IgD-negative memory B cell (primary cell): ENCODE measurements around the gene MUCL3. TPM values are rescaled to one million over a fixed set of nuclear protein-coding genes. Genes with fewer than 3 reads are reported as not detected.

Experiments
- H3K27ac Mint-ChIP-seq, 3 donors: one replicate each; pipeline ENCODE4 v1.8.0; 2020 to 2022; ENCODE audit warnings: mild to moderate bottlenecking in 3 of 3, mixed read lengths in 3 of 3, moderate library complexity in 1 of 3
- H3K27me3 Mint-ChIP-seq: one replicate; pipeline ENCODE4 v1.8.0; 2021; ENCODE audit warnings: mixed read lengths
- H3K36me3 Mint-ChIP-seq: one replicate; pipeline ENCODE4 v1.8.0; 2020; ENCODE audit warnings: mild to moderate bottlenecking, mixed read lengths
- H3K4me1 Mint-ChIP-seq, 3 donors: one replicate each; pipeline ENCODE4 v1.8.0; 2020 to 2022; ENCODE audit warnings: mixed read lengths in 3 of 3, mild to moderate bottlenecking in 1 of 3
- H3K4me3 Mint-ChIP-seq, 4 donors: one replicate each; pipeline ENCODE4 v1.8.0; 2020 to 2022; ENCODE audit warnings: mild to moderate bottlenecking in 4 of 4, mixed read lengths in 4 of 4, moderate library complexity in 3 of 4
- H3K9me3 Mint-ChIP-seq, 3 donors: one replicate each; pipeline ENCODE4 v1.8.0; 2020 to 2021; ENCODE audit warnings: mixed read lengths in 3 of 3, mild to moderate bottlenecking in 1 of 3
- polyA plus RNA-seq: library from polyadenylated mRNA; unstranded; fragments of 300-500 nt; fragmentation: Illumina TruSeq; gene quantifications from one replicate; pipeline ENCODE4 v1.2.3, GENCODE V29; 2021

The MUCL3 gene
- polyA plus RNA-seq, 1 donor from 2014 or later, result not detected

- Mint-ChIP-seq H3K9me3 (peaks cover 0 to 1% (median 0%) of the 10 kb centered on the region in 3 donors), H3K4me3 (no peak overlapping the region), H3K36me3 (no peaks in the 10 kb centered on the region), H3K4me1 (peaks cover 0 to 5% (median 3%) of the 10 kb centered on the region in 3 donors), H3K27ac (no peak overlapping the region), H3K27me3 (peaks cover 3% of the 10 kb centered on the region)
Measured at GRCh38 chr6:31001281-31001888, 60.6 kb downstream of the MUCL3 start.

- Mint-ChIP-seq H3K27me3 (peaks cover 5% of the 10 kb centered on the region), H3K4me1 (peaks cover 0 to 5% (median 3%) of the 10 kb centered on the region in 3 donors), H3K4me3 (no peak overlapping the region), H3K27ac (no peak overlapping the region), H3K9me3 (peaks cover 0 to 1% (median 0%) of the 10 kb centered on the region in 3 donors), H3K36me3 (no peaks in the 10 kb centered on the region)
Measured at GRCh38 chr6:31002471-31002870, 61.7 kb downstream of the MUCL3 start.

Other genes with a start within 250 kb of the MUCL3 start
- gene NRM, start 250.0 kb upstream of the MUCL3 start, polyA plus RNA-seq, result 56.1 TPM
- 4.6 TPM for gene MDC1, start 223.7 kb upstream of the MUCL3 start, polyA plus RNA-seq
- gene TUBB, start 220.6 kb upstream of the MUCL3 start, polyA plus RNA-seq, result 156 TPM
- gene FLOT1, start 198.3 kb upstream of the MUCL3 start, polyA plus RNA-seq, result 97.3 TPM
- 0.73 TPM for gene IER3, start 196.4 kb upstream of the MUCL3 start, polyA plus RNA-seq
- 4.6 TPM for gene DDR1, start 56.5 kb upstream of the MUCL3 start, polyA plus RNA-seq
- 8.4 TPM for gene GTF2H4, start 32.8 kb upstream of the MUCL3 start, polyA plus RNA-seq
- 26.0 TPM for gene VARS2, start 26.7 kb upstream of the MUCL3 start, polyA plus RNA-seq
- 0.60 TPM for gene SFTA2, start 8.8 kb upstream of the MUCL3 start, polyA plus RNA-seq
- gene MUC21, start 42.7 kb downstream of the MUCL3 start, polyA plus RNA-seq, result not detected
- gene MUC22, start 69.5 kb downstream of the MUCL3 start, polyA plus RNA-seq, result not detected
- gene C6orf15, start 171.6 kb downstream of the MUCL3 start, polyA plus RNA-seq, result not detected
- 0.94 TPM for gene PSORS1C1, start 173.8 kb downstream of the MUCL3 start, polyA plus RNA-seq
- not detected for gene CDSN, start 179.5 kb downstream of the MUCL3 start, polyA plus RNA-seq
- not detected for gene PSORS1C2, start 198.1 kb downstream of the MUCL3 start, polyA plus RNA-seq
- gene CCHCR1, start 216.8 kb downstream of the MUCL3 start, polyA plus RNA-seq, result 9.4 TPM
- 14.9 TPM for gene TCF19, start 217.6 kb downstream of the MUCL3 start, polyA plus RNA-seq
- gene POU5F1, start 229.7 kb downstream of the MUCL3 start, polyA plus RNA-seq, result 0.70 TPM